HepG2 (cell line): ENCODE measurements around the gene MAN2B2. TPM values are rescaled to one million over a fixed set of nuclear protein-coding genes. Genes with fewer than 3 reads are reported as not detected.

Source experiments
- ATM ChIP-seq: fragments of 450-650 bp; IDR thresholded peaks from 2 replicates; pipeline ENCODE4 v1.7.1; 2017; ENCODE audit warnings: mild to moderate bottlenecking, borderline replicate concordance
- CC2D1A ChIP-seq: sonication (generic); formaldehyde crosslinking; IDR thresholded peaks from 2 replicates; pipeline ENCODE4 v1.8.1; 2023; ENCODE audit warnings: mild to moderate bottlenecking, missing genetic modification reagents
- CREM ChIP-seq, 2 experiments: sonication (generic) in 1 of 2; formaldehyde crosslinking in 1 of 2; IDR thresholded peaks; 2 replicates each; pipeline versions ENCODE4 v1.4.0 to v1.6.1; 2016 to 2020; ENCODE audit warnings: antibody characterized with exemption in 1 of 2, mild to moderate bottlenecking in 1 of 2, missing genetic modification reagents in 1 of 2
- ELF3 ChIP-seq: IDR thresholded peaks from 2 replicates; pipeline ENCODE4 v1.6.1; 2016; ENCODE audit warnings: missing genetic modification reagents, missing compliant biosample characterization
- GABPA ChIP-seq, 2 experiments: IDR thresholded peaks; 2 replicates each; pipeline ENCODE4 v1.6.1; 2011 to 2016; ENCODE audit warnings: low read depth in 2 of 2, low read length in 1 of 2, missing biosample characterization in 1 of 2, missing genetic modification characterization in 1 of 2
- HNRNPL ChIP-seq: fragments of 200-400 bp; formaldehyde crosslinking; IDR thresholded peaks from 2 replicates; pipeline ENCODE4 v1.6.1; 2017; ENCODE audit warnings: mild to moderate bottlenecking, low read depth, low read length
- MBD4 ChIP-seq: IDR thresholded peaks from 2 replicates; pipeline ENCODE4 v1.6.1; 2012; ENCODE audit warnings: low read length, inconsistent platforms, borderline replicate concordance
- NCOA1 ChIP-seq: sonication (generic); formaldehyde crosslinking; IDR thresholded peaks from 2 replicates; pipeline ENCODE4 v1.9.0; 2021; ENCODE audit warnings: missing genetic modification reagents
- NR2C2 ChIP-seq: sonication (generic); formaldehyde crosslinking; IDR thresholded peaks from 2 replicates; pipeline ENCODE4 v1.4.0; 2020; ENCODE audit warnings: missing genetic modification reagents, mild to moderate bottlenecking, moderate library complexity, borderline replicate concordance
- PHF20 ChIP-seq: sonication (generic); formaldehyde crosslinking; IDR thresholded peaks from 2 replicates; pipeline ENCODE4 v1.5.0; 2020; ENCODE audit warnings: mild to moderate bottlenecking, missing genetic modification reagents
- PPARG ChIP-seq: conservative IDR thresholded peaks from 2 replicates; pipeline ENCODE4 v1.6.1; 2016; ENCODE audit warnings: missing biosample characterization, missing genetic modification reagents
- SAFB2 ChIP-seq: sonication (generic); formaldehyde crosslinking; IDR thresholded peaks from 2 replicates; pipeline ENCODE4 v1.5.1; 2020; ENCODE audit warnings: missing genetic modification reagents, low read depth, mild to moderate bottlenecking, borderline replicate concordance
- SMARCC2 ChIP-seq: fragments of 450-650 bp; IDR thresholded peaks from 2 replicates; pipeline ENCODE4 v1.6.1; 2017; ENCODE audit warnings: antibody characterized with exemption, mild to moderate bottlenecking
- TAF1 ChIP-seq: sonication (generic); formaldehyde crosslinking; IDR thresholded peaks from 2 replicates; pipeline ENCODE4 v1.4.0; 2020; ENCODE audit warnings: missing genetic modification reagents
- ZBTB3 ChIP-seq: sonication (generic); formaldehyde crosslinking; IDR thresholded peaks from 2 replicates; pipeline ENCODE4 v1.4.0; 2020; ENCODE audit warnings: low read depth, mild to moderate bottlenecking, moderate library complexity, missing genetic modification reagents, borderline replicate concordance
- ZFP36 ChIP-seq: fragments of 150-350 bp; IDR thresholded peaks from 2 replicates; pipeline ENCODE4 v1.6.1; 2018; ENCODE audit warnings: borderline replicate concordance, low read length, low read depth; ENCODE audit not compliant: partially characterized antibody
- ZKSCAN1 ChIP-seq: fragments of 150-350 bp; IDR thresholded peaks from 2 replicates; pipeline ENCODE4 v1.6.1; 2014; ENCODE audit warnings: low read length
- ZNF143 ChIP-seq: sonication (generic); formaldehyde crosslinking; IDR thresholded peaks from 2 replicates; pipeline ENCODE4 v1.4.0; 2020; ENCODE audit warnings: missing genetic modification reagents
- ZNF367 ChIP-seq: sonication (generic); formaldehyde crosslinking; IDR thresholded peaks from 2 replicates; pipeline ENCODE4 v1.4.0; 2020; ENCODE audit warnings: missing genetic modification reagents, borderline replicate concordance
- ZNF383 ChIP-seq: sonication (generic); formaldehyde crosslinking; IDR thresholded peaks from 2 replicates; pipeline ENCODE4 v1.4.0; 2020; ENCODE audit warnings: missing genetic modification reagents, mild to moderate bottlenecking, borderline replicate concordance
- ZNF468 ChIP-seq: sonication (generic); formaldehyde crosslinking; IDR thresholded peaks from 2 replicates; pipeline ENCODE4 v1.8.0; 2022; ENCODE audit warnings: mild to moderate bottlenecking, moderate library complexity, missing genetic modification reagents
- ZNF615 ChIP-seq: sonication (generic); formaldehyde crosslinking; IDR thresholded peaks from 2 replicates; pipeline ENCODE4 v1.5.0; 2020; ENCODE audit warnings: mild to moderate bottlenecking, missing genetic modification reagents, borderline replicate concordance
- ZNF619 ChIP-seq: sonication (generic); formaldehyde crosslinking; IDR thresholded peaks from 2 replicates; pipeline ENCODE4 v1.4.0; 2020; ENCODE audit warnings: mild to moderate bottlenecking, missing genetic modification reagents
- ZNF652 ChIP-seq: IDR thresholded peaks from 2 replicates; pipeline ENCODE4 v1.6.1; 2016; ENCODE audit warnings: low read depth, borderline replicate concordance
- polyA plus RNA-seq, 8 experiments: library from polyadenylated mRNA; depleted of rRNA in 3 of 8; stranded (reverse) in 7 of 8; unstranded in 1 of 8; fragments of >200 nt; fragmentation: Illumina TruSeq in 4 of 8; extraction: Trizol in 4 of 8; gene quantifications; 2 replicates each; pipeline versions ENCODE4 v1.2.1 to v1.2.3, GENCODE V29; 2011 to 2016; ENCODE audit warnings: low read depth in 4 of 8, missing spikeins in 1 of 8, mixed read lengths in 1 of 8; ENCODE audit not compliant: insufficient read depth in 1 of 8
- total RNA-seq, 5 experiments: library from RNA; depleted of rRNA; stranded (reverse); fragments of >200 nt; fragmentation: Illumina TruSeq; extraction: Trizol; gene quantifications; 2 replicates each; pipeline ENCODE4 v1.2.3, GENCODE V29; 2016; ENCODE audit warnings: low read depth in 1 of 5
- TF ChIP-seq, protein P1 (sequence below): sonication (generic); formaldehyde crosslinking; IDR thresholded peaks from 2 replicates; pipeline ENCODE4 v1.5.0; 2020; ENCODE audit warnings: mild to moderate bottlenecking, missing genetic modification reagents, borderline replicate concordance
- TF ChIP-seq, protein P2 (sequence below): sonication (generic); formaldehyde crosslinking; conservative IDR thresholded peaks from 2 replicates; pipeline ENCODE4 v1.5.0; 2020; ENCODE audit warnings: missing genetic modification reagents

Gene MAN2B2
- total and polyA plus RNA-seq, 2 of the 13 experiments (the other 11 are each of a cell fraction or from before 2014, with no cell fraction given): 4.8 to 5.4 TPM

DNA sequence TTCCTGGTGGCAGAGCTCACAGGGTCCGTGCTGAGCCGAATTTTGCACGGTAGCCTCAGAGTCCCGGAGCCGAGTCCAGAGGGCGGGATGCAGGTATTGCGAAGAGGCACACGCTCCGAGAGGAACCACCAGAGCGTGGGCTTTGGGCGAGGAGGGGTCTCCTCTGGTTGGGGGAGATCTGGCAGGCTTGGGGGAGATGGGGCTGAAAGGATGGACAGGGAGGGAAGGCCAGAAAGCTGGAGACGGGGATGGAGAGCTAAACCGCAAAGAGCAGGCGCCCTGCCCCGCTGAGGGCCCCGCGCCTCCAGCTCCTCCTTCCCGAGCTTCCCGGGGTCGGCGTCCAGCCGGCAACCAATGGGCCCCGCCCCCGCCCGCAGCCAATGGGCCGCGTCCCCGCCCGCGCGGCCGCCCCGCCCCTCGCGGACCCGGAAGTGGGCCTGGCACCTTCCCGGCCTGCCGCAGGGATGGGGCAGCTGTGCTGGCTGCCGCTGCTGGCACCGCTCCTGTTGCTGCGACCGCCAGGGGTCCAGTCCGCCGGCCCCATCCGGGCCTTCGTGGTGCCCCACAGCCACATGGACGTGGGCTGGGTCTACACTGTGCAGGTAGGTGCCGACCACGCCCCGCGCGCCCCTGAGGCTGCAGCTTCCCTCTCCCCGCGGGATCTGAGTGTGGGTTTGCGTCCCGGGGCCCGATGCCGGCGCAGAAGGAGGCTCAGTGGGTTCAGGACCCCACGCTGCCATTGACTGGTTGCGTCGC is at the start of gene MAN2B2 (continued):
- TF ChIP-seq CC2D1A (CRISPR knock-in tag) (no peak), ZNF615 (CRISPR knock-in tag) (no peak), MBD4 (no peak), ZFP36 (no peak), NCOA1 (CRISPR knock-in tag) (no peak), HNRNPL (0 out of 2 replicates have a peak, but pooled peaks have one; percentile 51), CREM (IDR thresholded peaks at IDR 0.05) (no peak), CREM (CRISPR knock-in tag; IDR thresholded peaks at IDR 0.05) (no peak), ZKSCAN1 (no peak), ATM (no peak), PPARG (CRISPR knock-in tag) (no peak), ZNF468 (CRISPR knock-in tag) (no peak), PHF20 (peak; percentile 72), ZNF367 (CRISPR knock-in tag) (no peak), ZNF652 (no peak), SMARCC2 (no peak), ELF3 (CRISPR knock-in tag) (peak; percentile 89), SAFB2 (CRISPR knock-in tag) (peak; percentile 71; the same call in 1 of the 2 replicates), NR2C2 (CRISPR knock-in tag) (no peak), GABPA (IDR thresholded peaks at IDR 0.05; ENCODE audit: low read depth, low read length) (peak; percentile 31; the same call in 1 of the 2 replicates), GABPA (CRISPR knock-in tag; IDR thresholded peaks at IDR 0.05; ENCODE audit: low read depth) (no peak), ZNF143 (CRISPR knock-in tag) (no peak), ZBTB3 (CRISPR knock-in tag) (no peak), TAF1 (peak; percentile 75), ZNF619 (no peak), ZNF383 (CRISPR knock-in tag) (no peak)
- TF ChIP-seq, protein P1, sequence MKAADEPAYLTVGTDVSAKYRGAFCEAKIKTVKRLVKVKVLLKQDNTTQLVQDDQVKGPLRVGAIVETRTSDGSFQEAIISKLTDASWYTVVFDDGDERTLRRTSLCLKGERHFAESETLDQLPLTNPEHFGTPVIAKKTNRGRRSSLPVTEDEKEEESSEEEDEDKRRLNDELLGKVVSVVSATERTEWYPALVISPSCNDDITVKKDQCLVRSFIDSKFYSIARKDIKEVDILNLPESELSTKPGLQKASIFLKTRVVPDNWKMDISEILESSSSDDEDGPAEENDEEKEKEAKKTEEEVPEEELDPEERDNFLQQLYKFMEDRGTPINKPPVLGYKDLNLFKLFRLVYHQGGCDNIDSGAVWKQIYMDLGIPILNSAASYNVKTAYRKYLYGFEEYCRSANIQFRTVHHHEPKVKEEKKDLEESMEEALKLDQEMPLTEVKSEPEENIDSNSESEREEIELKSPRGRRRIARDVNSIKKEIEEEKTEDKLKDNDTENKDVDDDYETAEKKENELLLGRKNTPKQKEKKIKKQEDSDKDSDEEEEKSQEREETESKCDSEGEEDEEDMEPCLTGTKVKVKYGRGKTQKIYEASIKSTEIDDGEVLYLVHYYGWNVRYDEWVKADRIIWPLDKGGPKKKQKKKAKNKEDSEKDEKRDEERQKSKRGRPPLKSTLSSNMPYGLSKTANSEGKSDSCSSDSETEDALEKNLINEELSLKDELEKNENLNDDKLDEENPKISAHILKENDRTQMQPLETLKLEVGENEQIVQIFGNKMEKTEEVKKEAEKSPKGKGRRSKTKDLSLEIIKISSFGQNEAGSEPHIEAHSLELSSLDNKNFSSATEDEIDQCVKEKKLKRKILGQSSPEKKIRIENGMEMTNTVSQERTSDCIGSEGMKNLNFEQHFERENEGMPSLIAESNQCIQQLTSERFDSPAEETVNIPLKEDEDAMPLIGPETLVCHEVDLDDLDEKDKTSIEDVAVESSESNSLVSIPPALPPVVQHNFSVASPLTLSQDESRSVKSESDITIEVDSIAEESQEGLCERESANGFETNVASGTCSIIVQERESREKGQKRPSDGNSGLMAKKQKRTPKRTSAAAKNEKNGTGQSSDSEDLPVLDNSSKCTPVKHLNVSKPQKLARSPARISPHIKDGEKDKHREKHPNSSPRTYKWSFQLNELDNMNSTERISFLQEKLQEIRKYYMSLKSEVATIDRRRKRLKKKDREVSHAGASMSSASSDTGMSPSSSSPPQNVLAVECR (CRISPR knock-in tag): peak; percentile 98
- TF ChIP-seq, protein P2, sequence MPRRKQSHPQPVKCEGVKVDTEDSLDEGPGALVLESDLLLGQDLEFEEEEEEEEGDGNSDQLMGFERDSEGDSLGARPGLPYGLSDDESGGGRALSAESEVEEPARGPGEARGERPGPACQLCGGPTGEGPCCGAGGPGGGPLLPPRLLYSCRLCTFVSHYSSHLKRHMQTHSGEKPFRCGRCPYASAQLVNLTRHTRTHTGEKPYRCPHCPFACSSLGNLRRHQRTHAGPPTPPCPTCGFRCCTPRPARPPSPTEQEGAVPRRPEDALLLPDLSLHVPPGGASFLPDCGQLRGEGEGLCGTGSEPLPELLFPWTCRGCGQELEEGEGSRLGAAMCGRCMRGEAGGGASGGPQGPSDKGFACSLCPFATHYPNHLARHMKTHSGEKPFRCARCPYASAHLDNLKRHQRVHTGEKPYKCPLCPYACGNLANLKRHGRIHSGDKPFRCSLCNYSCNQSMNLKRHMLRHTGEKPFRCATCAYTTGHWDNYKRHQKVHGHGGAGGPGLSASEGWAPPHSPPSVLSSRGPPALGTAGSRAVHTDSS (CRISPR knock-in tag): no peak
